CD4-positive, alpha-beta T cell treated with Interleukin-10 for 1 hour (primary cell): ENCODE data around the gene APOF.
"Not testable (repeated sequence)": the region's sequence is repeated elsewhere in the genome, so short reads cannot be mapped to it uniquely, and the experiment has no call there.

Experiments
- DNase-seq: peaks from one replicate; pipeline ENCODE4 v3.0.0-alpha.2; 2020

The APOF gene

GRCh38 chr12:56362130-56363059, at the start of gene APOF:
Gene APOF (minus strand): TSS chr12:56362857. CDS start chr12:56362745, 112 bp downstream.
- no peak for DNase-seq

GRCh38 chr12:56411781-56412639, 49.4 kb upstream of the APOF start:
- DNase-seq = no peak

- no peak for DNase-seq
Measured at GRCh38 chr12:56410768-56411167, 48.1 kb upstream of the APOF start.

GRCh38 chr12:56408799-56409417, 46.3 kb upstream of the APOF start:
- DNase-seq = no peak

GRCh38 chr12:56404227-56404626, 41.6 kb upstream of the APOF start:
- DNase-seq = not testable (repeated sequence)

- not testable (repeated sequence) for DNase-seq
Measured at GRCh38 chr12:56401612-56402011, 39.0 kb upstream of the APOF start.

- DNase-seq = not testable (repeated sequence)
Measured at GRCh38 chr12:56401125-56401524, 38.5 kb upstream of the APOF start.

GRCh38 chr12:56399466-56399865, 36.8 kb upstream of the APOF start:
- DNase-seq = not testable (repeated sequence)

GRCh38 chr12:56398324-56398723, 35.7 kb upstream of the APOF start:
- no peak for DNase-seq

GRCh38 chr12:56392331-56392730, 29.7 kb upstream of the APOF start:
- DNase-seq = no peak

GRCh38 chr12:56391721-56392120, 29.1 kb upstream of the APOF start:
- DNase-seq = no peak

GRCh38 chr12:56389412-56389811, 26.8 kb upstream of the APOF start:
- no peak for DNase-seq

- DNase-seq = no peak
Measured at GRCh38 chr12:56387152-56387736, 24.6 kb upstream of the APOF start.

- no peak for DNase-seq
Measured at GRCh38 chr12:56385873-56386272, 23.2 kb upstream of the APOF start.

GRCh38 chr12:56382611-56383010, 20.0 kb upstream of the APOF start:
- no peak for DNase-seq

GRCh38 chr12:56377989-56378316, 15.3 kb upstream of the APOF start:
- DNase-seq = no peak

- no peak for DNase-seq
Measured at GRCh38 chr12:56377310-56377988, 14.8 kb upstream of the APOF start.

- DNase-seq = no peak
Measured at GRCh38 chr12:56375598-56376434, 13.2 kb upstream of the APOF start.

- DNase-seq = no peak
Measured at GRCh38 chr12:56374726-56375597, 12.3 kb upstream of the APOF start.

GRCh38 chr12:56373515-56373914, 10.9 kb upstream of the APOF start:
- no peak for DNase-seq
